Measurements from ENCODE around the gene CDR2. TPM values are rescaled to one million over a fixed set of nuclear protein-coding genes. Genes with fewer than 3 reads are reported as not detected.
A peak's percentile ranks its signal among the peaks of the same experiment; 100 is the strongest.

CDR2 gene
- total and polyA plus RNA-seq, 2 of the 13 experiments (the other 11 are each of a cell fraction or from before 2014, with no cell fraction given): 59.0 to 78.9 TPM

DNA sequence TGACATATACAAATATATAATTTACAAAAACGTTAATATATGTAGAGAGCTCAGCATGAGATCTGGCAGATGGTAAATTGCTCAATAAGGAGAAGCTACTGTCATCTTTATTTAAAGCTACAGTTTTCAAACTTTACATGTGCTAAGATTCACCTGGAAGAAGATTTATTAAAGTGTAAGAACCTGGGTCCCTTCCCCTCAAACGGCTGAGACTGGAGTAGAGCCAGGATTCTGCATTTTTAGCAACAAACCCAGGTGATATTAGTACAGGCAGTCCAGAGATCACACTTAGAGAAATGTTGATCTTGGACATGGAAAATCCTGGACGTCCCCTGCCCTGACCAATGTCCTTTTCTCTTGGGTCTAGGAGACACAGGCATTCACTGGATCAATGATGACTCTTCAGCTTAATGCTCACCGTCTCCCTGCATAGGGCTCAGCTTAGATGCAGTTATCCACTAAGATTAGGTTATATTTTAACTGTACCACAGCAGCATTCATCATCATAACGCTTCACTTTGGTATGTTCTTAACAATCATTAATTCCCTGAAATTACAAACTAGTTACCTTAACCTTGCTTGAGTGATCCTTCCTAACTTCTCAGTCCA is 20.4 kb downstream of the CDR2 start (continued):
- TF ChIP-seq RFX1 (IDR thresholded peaks at IDR 0.05) (no peak), ELF4 (CRISPR knock-in tag; IDR thresholded peaks at IDR 0.05; ENCODE audit: borderline replicate concordance) (no peak), ZNF703 (CRISPR knock-in tag; IDR thresholded peaks at IDR 0.05; ENCODE audit: borderline replicate concordance) (no peak), SSRP1 (CRISPR knock-in tag; IDR thresholded peaks at IDR 0.05) (no peak), CCAR2 (optimal IDR thresholded peaks at IDR 0.05; ENCODE audit: low read depth, low read length) (no peak), HOXA5 (CRISPR knock-in tag; IDR thresholded peaks at IDR 0.05) (0 out of 2 replicates have a peak, but pooled peaks have one; percentile 20), MBNL3 (CRISPR knock-in tag; conservative IDR thresholded peaks at IDR 0.05) (no peak), ZNF354B (CRISPR knock-in tag; IDR thresholded peaks at IDR 0.05) (no peak), ZMYM2 (CRISPR knock-in tag; IDR thresholded peaks at IDR 0.05) (no peak), HMG20B (CRISPR knock-in tag; conservative IDR thresholded peaks at IDR 0.05) (no peak), DMAP1 (CRISPR knock-in tag; IDR thresholded peaks at IDR 0.05) (no peak; the same call in 1 of the 2 replicates), ZNF644 (CRISPR knock-in tag; IDR thresholded peaks at IDR 0.05; ENCODE audit: low read depth) (peak; percentile 68), ZNF160 (CRISPR knock-in tag; IDR thresholded peaks at IDR 0.05) (no peak), ZBTB38 (CRISPR knock-in tag; IDR thresholded peaks at IDR 0.05) (no peak), RCOR2 (CRISPR knock-in tag; IDR thresholded peaks at IDR 0.05) (peak; percentile 18; the same call in 1 of the 2 replicates), ARNTL (CRISPR knock-in tag; IDR thresholded peaks at IDR 0.05) (no peak), PHF21A (CRISPR knock-in tag; IDR thresholded peaks at IDR 0.05) (peak; percentile 38)
- TF ChIP-seq, protein P1, sequence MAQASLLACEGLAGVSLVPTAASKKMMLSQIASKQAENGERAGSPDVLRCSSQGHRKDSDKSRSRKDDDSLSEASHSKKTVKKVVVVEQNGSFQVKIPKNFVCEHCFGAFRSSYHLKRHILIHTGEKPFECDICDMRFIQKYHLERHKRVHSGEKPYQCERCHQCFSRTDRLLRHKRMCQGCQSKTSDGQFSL (CRISPR knock-in tag; IDR thresholded peaks at IDR 0.05): no peak
- TF ChIP-seq, protein P2, sequence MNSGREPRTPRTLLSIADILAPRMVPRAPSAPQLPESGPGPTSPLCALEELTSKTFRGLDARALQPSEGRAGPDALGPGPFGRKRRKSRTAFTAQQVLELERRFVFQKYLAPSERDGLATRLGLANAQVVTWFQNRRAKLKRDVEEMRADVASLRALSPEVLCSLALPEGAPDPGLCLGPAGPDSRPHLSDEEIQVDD (CRISPR knock-in tag; IDR thresholded peaks at IDR 0.05; ENCODE audit: borderline replicate concordance): no peak
- TF ChIP-seq, protein P3, sequence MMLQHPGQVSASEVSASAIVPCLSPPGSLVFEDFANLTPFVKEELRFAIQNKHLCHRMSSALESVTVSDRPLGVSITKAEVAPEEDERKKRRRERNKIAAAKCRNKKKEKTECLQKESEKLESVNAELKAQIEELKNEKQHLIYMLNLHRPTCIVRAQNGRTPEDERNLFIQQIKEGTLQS (CRISPR knock-in tag; IDR thresholded peaks at IDR 0.05): no peak
- TF ChIP-seq, protein P4, sequence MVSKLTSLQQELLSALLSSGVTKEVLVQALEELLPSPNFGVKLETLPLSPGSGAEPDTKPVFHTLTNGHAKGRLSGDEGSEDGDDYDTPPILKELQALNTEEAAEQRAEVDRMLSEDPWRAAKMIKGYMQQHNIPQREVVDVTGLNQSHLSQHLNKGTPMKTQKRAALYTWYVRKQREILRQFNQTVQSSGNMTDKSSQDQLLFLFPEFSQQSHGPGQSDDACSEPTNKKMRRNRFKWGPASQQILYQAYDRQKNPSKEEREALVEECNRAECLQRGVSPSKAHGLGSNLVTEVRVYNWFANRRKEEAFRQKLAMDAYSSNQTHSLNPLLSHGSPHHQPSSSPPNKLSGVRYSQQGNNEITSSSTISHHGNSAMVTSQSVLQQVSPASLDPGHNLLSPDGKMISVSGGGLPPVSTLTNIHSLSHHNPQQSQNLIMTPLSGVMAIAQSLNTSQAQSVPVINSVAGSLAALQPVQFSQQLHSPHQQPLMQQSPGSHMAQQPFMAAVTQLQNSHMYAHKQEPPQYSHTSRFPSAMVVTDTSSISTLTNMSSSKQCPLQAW (CRISPR knock-in tag; IDR thresholded peaks at IDR 0.05): peak; percentile 44; the same call in 1 of the 2 replicates
- TF ChIP-seq, protein P5, sequence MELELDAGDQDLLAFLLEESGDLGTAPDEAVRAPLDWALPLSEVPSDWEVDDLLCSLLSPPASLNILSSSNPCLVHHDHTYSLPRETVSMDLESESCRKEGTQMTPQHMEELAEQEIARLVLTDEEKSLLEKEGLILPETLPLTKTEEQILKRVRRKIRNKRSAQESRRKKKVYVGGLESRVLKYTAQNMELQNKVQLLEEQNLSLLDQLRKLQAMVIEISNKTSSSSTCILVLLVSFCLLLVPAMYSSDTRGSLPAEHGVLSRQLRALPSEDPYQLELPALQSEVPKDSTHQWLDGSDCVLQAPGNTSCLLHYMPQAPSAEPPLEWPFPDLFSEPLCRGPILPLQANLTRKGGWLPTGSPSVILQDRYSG (CRISPR knock-in tag; IDR thresholded peaks at IDR 0.05): no peak
- TF ChIP-seq, protein P6, sequence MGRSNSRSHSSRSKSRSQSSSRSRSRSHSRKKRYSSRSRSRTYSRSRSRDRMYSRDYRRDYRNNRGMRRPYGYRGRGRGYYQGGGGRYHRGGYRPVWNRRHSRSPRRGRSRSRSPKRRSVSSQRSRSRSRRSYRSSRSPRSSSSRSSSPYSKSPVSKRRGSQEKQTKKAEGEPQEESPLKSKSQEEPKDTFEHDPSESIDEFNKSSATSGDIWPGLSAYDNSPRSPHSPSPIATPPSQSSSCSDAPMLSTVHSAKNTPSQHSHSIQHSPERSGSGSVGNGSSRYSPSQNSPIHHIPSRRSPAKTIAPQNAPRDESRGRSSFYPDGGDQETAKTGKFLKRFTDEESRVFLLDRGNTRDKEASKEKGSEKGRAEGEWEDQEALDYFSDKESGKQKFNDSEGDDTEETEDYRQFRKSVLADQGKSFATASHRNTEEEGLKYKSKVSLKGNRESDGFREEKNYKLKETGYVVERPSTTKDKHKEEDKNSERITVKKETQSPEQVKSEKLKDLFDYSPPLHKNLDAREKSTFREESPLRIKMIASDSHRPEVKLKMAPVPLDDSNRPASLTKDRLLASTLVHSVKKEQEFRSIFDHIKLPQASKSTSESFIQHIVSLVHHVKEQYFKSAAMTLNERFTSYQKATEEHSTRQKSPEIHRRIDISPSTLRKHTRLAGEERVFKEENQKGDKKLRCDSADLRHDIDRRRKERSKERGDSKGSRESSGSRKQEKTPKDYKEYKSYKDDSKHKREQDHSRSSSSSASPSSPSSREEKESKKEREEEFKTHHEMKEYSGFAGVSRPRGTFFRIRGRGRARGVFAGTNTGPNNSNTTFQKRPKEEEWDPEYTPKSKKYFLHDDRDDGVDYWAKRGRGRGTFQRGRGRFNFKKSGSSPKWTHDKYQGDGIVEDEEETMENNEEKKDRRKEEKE (IDR thresholded peaks at IDR 0.05): no peak
- TF ChIP-seq, protein P7, sequence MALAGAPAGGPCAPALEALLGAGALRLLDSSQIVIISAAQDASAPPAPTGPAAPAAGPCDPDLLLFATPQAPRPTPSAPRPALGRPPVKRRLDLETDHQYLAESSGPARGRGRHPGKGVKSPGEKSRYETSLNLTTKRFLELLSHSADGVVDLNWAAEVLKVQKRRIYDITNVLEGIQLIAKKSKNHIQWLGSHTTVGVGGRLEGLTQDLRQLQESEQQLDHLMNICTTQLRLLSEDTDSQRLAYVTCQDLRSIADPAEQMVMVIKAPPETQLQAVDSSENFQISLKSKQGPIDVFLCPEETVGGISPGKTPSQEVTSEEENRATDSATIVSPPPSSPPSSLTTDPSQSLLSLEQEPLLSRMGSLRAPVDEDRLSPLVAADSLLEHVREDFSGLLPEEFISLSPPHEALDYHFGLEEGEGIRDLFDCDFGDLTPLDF (CRISPR knock-in tag; IDR thresholded peaks at IDR 0.05): 0 out of 2 replicates have a peak, but pooled peaks have one; percentile 13

Measured in HepG2 (cell line).